Dendritic cell treated with granulocyte-macrophage colony-stimulating factor and Interleukin-4, amounts not matched to agents 40 ng/mL and 50 ng/mL, for 4 days (primary cell): Measurements from ENCODE around the gene DECR2.

Experiments
- H3K27ac Mint-ChIP-seq: one replicate; pipeline ENCODE4 v1.8.0; 2022; ENCODE audit warnings: mild to moderate bottlenecking, mixed read lengths
- H3K27me3 Mint-ChIP-seq: one replicate; pipeline ENCODE4 v1.8.0; 2022; ENCODE audit warnings: mild to moderate bottlenecking, mixed read lengths
- H3K36me3 Mint-ChIP-seq: one replicate; pipeline ENCODE4 v1.8.0; 2022; ENCODE audit warnings: low read depth, mixed read lengths
- H3K4me1 Mint-ChIP-seq: one replicate; pipeline ENCODE4 v1.8.0; 2022; ENCODE audit warnings: low read depth, mixed read lengths
- H3K4me3 Mint-ChIP-seq: one replicate; pipeline ENCODE4 v1.8.0; 2022; ENCODE audit warnings: mild to moderate bottlenecking, moderate library complexity, mixed read lengths
- H3K9me3 Mint-ChIP-seq: one replicate; pipeline ENCODE4 v1.8.0; 2022; ENCODE audit warnings: mixed read lengths
- intact Hi-C: fragments of 100-400 bp; cut with micrococcal nuclease; formaldehyde crosslinking; loops from one replicate; pipeline ENCODE4 v1.15.0; 2022

The DECR2 gene

DNA sequence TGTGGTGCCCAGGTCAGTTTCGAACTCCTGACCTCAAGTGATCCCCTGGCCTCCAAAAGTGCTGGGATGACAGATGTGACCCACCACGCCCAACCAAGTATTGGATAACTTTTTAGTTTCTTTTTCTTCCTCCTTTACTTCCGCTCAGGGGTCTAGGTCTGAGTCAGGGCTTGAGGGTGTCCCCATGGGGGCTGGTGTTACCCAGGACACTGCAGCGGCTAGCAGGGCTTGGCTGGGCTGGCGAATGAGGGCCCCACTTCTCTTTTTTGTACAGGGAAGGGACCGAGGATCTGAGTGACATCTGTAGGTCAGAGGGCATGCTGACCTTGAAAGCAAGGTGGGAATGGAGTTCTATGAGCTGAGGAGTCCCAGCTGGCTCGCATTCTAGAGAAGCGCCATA is 48.7 kb downstream of the DECR2 start:
- no peaks in the 10 kb centered on the region for H3K36me3 Mint-ChIP-seq
- H3K4me3 Mint-ChIP-seq, result no peak overlapping the region
- no peaks in the 10 kb centered on the region for H3K9me3 Mint-ChIP-seq
- H3K27me3 Mint-ChIP-seq, result no peaks in the 10 kb centered on the region
- peaks cover 14% of the 10 kb centered on the region for H3K4me1 Mint-ChIP-seq
- intact Hi-C loops, result no loop called here
- H3K27ac Mint-ChIP-seq, result peak overlapping the region; percentile 47

GRCh38 chr16:450785-451512 is 49.3 kb downstream of the DECR2 start:
- Mint-ChIP-seq H3K9me3 (no peaks in the 10 kb centered on the region), H3K27me3 (no peaks in the 10 kb centered on the region), H3K36me3 (no peaks in the 10 kb centered on the region), H3K27ac (peak overlapping the region; percentile 47), H3K4me3 (no peak overlapping the region), H3K4me1 (peaks cover 14% of the 10 kb centered on the region)
- intact Hi-C loops, result no loop called here

DNA sequence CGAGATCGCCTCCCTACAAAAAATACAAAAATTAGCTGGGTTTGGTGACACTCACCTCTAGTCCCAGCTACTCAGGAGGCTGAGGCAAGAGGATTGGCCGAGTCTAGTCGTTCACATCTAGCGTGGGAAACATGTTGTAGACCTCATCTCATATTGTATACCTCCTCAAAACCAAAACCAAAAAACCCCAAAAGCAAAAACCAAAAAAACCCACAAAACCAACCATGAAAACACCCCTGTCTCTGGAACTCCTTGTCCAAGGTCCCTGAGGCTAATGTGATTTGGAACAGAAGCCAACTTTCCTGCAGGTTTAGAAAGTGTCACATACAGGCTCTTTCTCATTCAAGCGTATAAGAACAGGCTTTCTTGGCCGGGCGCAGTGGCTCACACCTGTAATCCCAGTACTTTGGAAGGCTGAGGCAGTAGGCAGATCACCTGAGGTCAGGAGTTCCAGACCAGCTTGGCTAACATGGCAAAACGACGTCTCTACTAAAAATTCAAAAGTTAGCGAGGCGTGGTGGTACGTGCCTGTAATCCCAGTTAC is 52.8 kb downstream of the DECR2 start:
- H3K27ac Mint-ChIP-seq, result no peak overlapping the region
- H3K9me3 Mint-ChIP-seq, result no peaks in the 10 kb centered on the region

DNA sequence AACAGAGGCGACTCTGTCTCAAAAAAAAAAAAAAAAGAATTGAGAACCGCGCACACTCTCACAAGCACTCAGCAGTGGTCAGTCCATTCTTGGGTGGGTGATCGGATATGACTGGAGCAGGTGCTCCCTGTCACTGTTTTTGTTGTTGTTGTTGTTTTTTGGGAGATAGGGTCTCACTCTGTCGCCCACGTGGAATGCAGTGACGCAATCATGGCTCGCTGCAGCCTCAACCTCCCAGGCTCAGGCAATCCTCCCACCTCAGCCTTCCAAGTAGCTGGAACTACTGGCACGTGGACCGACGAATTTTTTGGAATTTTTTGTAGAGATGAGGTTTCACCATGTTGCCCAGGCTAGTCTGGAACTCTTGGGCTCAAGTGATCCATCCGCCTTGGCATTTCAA is 53.8 kb downstream of the DECR2 start:
- H3K9me3 Mint-ChIP-seq, result no peaks in the 10 kb centered on the region
- no peaks in the 10 kb centered on the region for H3K36me3 Mint-ChIP-seq
- H3K27ac Mint-ChIP-seq, result no peak overlapping the region
- intact Hi-C loops, result no loop called here
- peaks cover 7% of the 10 kb centered on the region for H3K4me1 Mint-ChIP-seq
- no peak overlapping the region for H3K4me3 Mint-ChIP-seq
- no peaks in the 10 kb centered on the region for H3K27me3 Mint-ChIP-seq

More for the DNA sequence above, 52.8 kb downstream of the DECR2 start:
- intact Hi-C loops, result no loop called here
- Mint-ChIP-seq H3K4me3 (no peak overlapping the region), H3K27me3 (no peaks in the 10 kb centered on the region), H3K36me3 (no peaks in the 10 kb centered on the region), H3K4me1 (peaks cover 14% of the 10 kb centered on the region)

DNA sequence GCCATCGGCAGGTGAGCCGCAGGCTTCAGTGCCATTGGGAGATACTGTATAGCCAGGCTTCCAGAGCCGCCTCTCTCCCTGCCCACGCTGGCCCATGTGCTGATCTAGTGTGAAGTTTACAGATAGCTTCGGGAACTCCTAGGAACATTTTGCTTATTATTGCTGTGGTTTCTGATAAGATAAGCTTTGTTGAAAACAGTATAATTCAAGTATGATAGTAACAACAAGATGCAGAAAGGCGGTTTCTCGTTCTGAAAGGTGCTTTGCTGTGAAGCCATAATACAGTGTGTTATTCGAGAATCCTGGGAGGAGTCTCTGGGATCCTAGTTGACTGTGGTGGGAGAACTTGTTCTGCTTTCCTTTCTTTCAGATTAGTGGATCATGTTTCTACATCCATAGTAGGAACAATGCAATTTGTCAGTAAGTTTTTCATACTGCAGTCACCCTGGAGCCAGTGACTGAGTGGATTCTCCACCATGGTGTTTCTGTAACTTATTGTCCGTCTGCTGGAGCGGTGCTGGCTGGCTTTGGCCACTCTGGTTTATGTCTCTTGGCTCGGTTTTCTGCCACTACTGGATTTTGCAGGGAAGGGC is 55.3 kb downstream of the DECR2 start:
- Mint-ChIP-seq H3K9me3 (no peaks in the 10 kb centered on the region), H3K27ac (no peak overlapping the region), H3K36me3 (peaks cover 9% of the 10 kb centered on the region), H3K27me3 (no peaks in the 10 kb centered on the region), H3K4me1 (no peaks in the 10 kb centered on the region), H3K4me3 (no peak overlapping the region)
- intact Hi-C loops, result no loop called here

GRCh38 chr16:457732-458400 is 56.2 kb downstream of the DECR2 start:
- no peaks in the 10 kb centered on the region for H3K9me3 Mint-ChIP-seq
- intact Hi-C loops, result no loop called here
- H3K27ac Mint-ChIP-seq, result no peak overlapping the region
- no peaks in the 10 kb centered on the region for H3K27me3 Mint-ChIP-seq
- peaks cover 18% of the 10 kb centered on the region for H3K36me3 Mint-ChIP-seq
- H3K4me1 Mint-ChIP-seq, result no peaks in the 10 kb centered on the region
- no peak overlapping the region for H3K4me3 Mint-ChIP-seq

DNA sequence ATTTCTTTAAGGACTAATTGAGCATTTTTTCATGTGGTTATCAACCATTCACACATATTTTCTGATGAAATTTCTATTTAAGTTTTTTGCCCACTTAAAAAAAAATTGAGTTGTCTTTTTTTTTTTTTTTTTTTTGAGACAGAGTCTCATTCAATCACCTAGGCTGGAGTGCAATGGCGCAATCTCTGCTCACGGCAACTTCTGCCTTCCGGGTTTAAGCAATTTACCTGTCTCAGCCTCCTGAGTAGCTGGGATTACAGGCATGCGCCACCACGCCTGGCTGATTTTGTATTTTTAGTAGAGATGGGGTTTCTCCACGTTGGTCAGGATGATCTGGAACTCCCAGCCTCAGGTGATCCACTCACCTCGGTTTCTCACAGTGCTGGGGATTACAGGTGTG is 58.1 kb downstream of the DECR2 start:
- Mint-ChIP-seq H3K36me3 (peaks cover 30% of the 10 kb centered on the region), H3K27ac (no peak overlapping the region), H3K4me3 (no peak overlapping the region), H3K27me3 (no peaks in the 10 kb centered on the region), H3K9me3 (no peaks in the 10 kb centered on the region), H3K4me1 (no peaks in the 10 kb centered on the region)
- intact Hi-C loops, result no loop called here

DNA sequence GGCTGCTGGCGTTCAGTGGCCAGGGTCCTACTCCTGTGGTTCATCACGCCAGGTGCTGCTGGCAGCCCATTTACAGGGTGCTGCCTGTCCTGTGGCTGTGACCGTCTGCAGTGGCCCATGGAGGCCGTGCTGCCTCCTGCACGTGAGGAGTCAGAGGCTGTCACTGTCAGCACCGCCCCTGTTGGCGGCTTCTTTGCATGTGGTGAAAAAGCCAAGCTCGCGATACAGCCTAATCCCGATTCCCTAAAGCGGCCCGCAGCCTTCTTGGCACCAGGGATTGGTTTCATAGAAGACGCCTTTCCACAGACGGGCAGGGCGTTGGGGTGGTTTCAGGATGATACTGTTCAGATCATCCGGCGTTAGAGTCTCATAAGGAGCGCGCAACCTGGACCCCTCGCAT is 59.1 kb downstream of the DECR2 start:
- H3K27ac Mint-ChIP-seq, result no peak overlapping the region
- H3K36me3 Mint-ChIP-seq, result peaks cover 30% of the 10 kb centered on the region
- H3K4me1 Mint-ChIP-seq, result peaks cover 8% of the 10 kb centered on the region
- no peaks in the 10 kb centered on the region for H3K9me3 Mint-ChIP-seq
- H3K4me3 Mint-ChIP-seq, result no peak overlapping the region
- intact Hi-C loops, result no loop called here
- H3K27me3 Mint-ChIP-seq, result no peaks in the 10 kb centered on the region
